Endothelial cell (in vitro differentiated cells): ENCODE measurements around the gene MAML2. TPM values are rescaled to one million over a fixed set of nuclear protein-coding genes. Genes with fewer than 3 reads are reported as not detected.

Source experiments
- DNase-seq: peaks from one replicate; pipeline ENCODE4 v3.0.0; 2021; ENCODE audit warnings: low spot score
- H3K27ac Mint-ChIP-seq: one replicate; pipeline ENCODE4 v1.8.0; 2021; ENCODE audit warnings: mixed read lengths, inconsistent platforms; ENCODE audit not compliant: unreplicated experiment
- H3K27me3 Mint-ChIP-seq: one replicate; pipeline ENCODE4 v1.8.0; 2021; ENCODE audit warnings: mild to moderate bottlenecking, moderate library complexity, mixed read lengths, inconsistent platforms; ENCODE audit not compliant: unreplicated experiment
- H3K36me3 Mint-ChIP-seq: one replicate; pipeline ENCODE4 v1.8.0; 2021; ENCODE audit warnings: mild to moderate bottlenecking, low read depth, mixed read lengths, inconsistent platforms; ENCODE audit not compliant: unreplicated experiment
- H3K4me1 Mint-ChIP-seq: one replicate; pipeline ENCODE4 v1.8.0; 2021; ENCODE audit warnings: mild to moderate bottlenecking, mixed read lengths, inconsistent platforms; ENCODE audit not compliant: unreplicated experiment
- H3K4me3 Mint-ChIP-seq: one replicate; pipeline ENCODE4 v1.8.0; 2021; ENCODE audit warnings: mild to moderate bottlenecking, mixed read lengths, inconsistent platforms; ENCODE audit not compliant: unreplicated experiment
- H3K9me3 Mint-ChIP-seq: one replicate; pipeline ENCODE4 v1.8.0; 2021; ENCODE audit warnings: mixed read lengths, inconsistent platforms; ENCODE audit not compliant: unreplicated experiment
- CTCF ChIP-seq: fragments of 200-600 bp; sonication (generic); IDR thresholded peaks from one replicate; pipeline ENCODE4 v1.5.0; 2021; ENCODE audit warnings: antibody characterized with exemption; ENCODE audit not compliant: unreplicated experiment
- total RNA-seq: library from RNA; stranded (reverse); fragmentation: NEBNext Ultra II Directional; extraction: Animal tissue kit (Norgen Biotek cat#: 25700); gene quantifications from one replicate; pipeline ENCODE4 v1.2.1, GENCODE V29; 2021; ENCODE audit not compliant: unreplicated experiment

Gene MAML2
- total RNA-seq, 1 donor from 2014 or later: 6.2 TPM

DNA sequence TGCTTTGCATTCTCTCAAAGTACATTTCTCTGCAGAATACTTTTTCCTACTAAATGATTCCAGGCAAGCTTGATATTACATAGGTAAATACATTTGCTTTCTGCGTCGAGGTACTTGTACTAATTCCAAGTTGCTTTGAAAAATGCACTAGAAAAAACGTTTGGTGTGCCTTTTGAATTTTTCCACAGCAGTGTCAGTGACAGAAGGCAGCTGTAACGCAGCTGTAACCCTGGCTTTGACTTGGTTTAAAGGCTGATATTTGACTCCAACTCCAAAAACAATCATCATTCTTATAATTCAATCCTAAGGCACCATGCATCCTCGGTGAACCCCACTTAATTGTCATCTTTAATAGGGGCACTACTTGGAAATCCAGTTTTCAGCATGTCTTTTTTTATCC is 125.0 kb downstream of the MAML2 start:
- peaks cover 58% of the 10 kb centered on the region for H3K4me1 Mint-ChIP-seq
- no peak overlapping the region for H3K27ac Mint-ChIP-seq
- H3K27me3 Mint-ChIP-seq: no peaks in the 10 kb centered on the region
- no peak overlapping the region for H3K4me3 Mint-ChIP-seq
- no peaks in the 10 kb centered on the region for H3K36me3 Mint-ChIP-seq
- DNase-seq: no peak
- no peaks in the 10 kb centered on the region for H3K9me3 Mint-ChIP-seq
- no peak for TF ChIP-seq CTCF

DNA sequence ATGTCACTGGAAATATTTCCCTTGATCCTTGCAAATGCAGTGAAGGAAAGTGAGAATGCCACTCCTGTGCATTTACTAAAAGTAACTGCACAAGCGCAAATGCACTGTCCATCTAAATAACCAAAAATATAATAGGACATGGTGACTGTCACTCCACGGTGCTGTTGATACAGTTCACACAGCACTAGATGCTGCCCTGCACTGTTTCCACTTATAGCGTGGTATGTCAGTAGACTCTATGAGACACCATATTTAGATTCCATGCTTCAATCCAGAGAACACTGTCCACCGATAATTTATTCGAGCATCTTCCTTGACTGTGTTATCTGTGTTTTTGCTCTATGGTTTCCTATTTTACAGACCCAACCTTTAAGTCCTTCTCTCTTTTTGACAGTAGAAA is 125.8 kb downstream of the MAML2 start:
- no peak overlapping the region for H3K4me3 Mint-ChIP-seq
- no peak overlapping the region for H3K27ac Mint-ChIP-seq
- no peak for TF ChIP-seq CTCF
- no peaks in the 10 kb centered on the region for H3K9me3 Mint-ChIP-seq
- no peaks in the 10 kb centered on the region for H3K27me3 Mint-ChIP-seq
- peaks cover 60% of the 10 kb centered on the region for H3K4me1 Mint-ChIP-seq
- H3K36me3 Mint-ChIP-seq: no peaks in the 10 kb centered on the region
- no peak for DNase-seq

DNA sequence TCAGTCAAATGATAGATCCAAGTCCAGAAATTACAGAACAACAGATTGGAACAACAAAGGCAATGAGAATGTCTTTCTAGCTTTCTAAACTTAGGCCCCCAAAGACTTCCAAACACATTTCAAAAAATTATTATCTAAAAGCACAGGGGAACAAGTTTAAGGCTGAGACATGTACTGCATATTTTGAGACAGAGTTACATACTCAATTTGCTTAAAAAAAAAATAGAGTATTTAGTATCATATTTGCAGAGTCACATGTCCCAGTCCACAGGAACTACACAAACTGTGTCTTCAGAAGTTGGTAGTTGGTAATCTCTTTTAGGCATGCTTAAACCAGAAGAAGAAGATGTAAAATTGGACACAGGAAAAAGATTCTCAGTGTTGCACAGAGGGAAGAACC is 127.2 kb downstream of the MAML2 start:
- Mint-ChIP-seq H3K9me3 (no peaks in the 10 kb centered on the region), H3K27ac (peak overlapping the region; percentile 39), H3K4me1 (peaks cover 58% of the 10 kb centered on the region), H3K36me3 (no peaks in the 10 kb centered on the region), H3K27me3 (no peaks in the 10 kb centered on the region), H3K4me3 (no peak overlapping the region)
- TF ChIP-seq CTCF: no peak
- DNase-seq: no peak

DNA sequence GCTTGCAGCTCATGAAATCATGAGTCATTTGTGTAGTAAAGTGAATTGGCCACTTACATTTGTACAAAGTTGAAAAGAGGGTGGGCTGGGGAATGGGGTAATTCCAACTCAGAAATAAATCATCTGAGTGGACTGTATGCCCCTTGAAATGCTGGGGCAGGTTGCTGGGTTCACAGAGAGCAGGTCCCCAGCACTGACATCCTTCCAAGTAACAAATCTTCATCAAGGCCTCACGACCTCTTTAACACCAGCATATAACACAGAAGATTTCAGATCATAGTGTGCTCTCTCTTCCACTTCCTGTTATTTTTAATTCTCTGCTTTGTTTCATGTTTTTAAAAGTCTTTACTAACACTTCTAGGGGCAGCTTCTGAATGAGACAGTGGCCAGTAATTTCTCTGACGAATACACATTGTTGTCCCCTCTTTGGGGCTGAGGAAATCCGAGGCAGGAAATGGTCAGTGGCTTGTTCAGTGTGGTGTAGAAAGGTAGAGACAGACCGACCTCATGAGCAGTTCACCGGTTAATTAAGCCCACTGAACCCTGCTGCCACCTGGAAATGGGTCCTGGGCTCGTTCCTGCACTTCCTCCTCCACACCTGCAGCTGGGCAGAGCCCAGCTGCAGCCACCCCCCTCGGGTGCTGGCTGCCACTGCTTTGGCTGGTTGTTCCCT is 127.7 kb downstream of the MAML2 start:
- Mint-ChIP-seq H3K27me3 (no peaks in the 10 kb centered on the region), H3K36me3 (no peaks in the 10 kb centered on the region), H3K4me3 (no peak overlapping the region), H3K9me3 (no peaks in the 10 kb centered on the region), H3K4me1 (peaks cover 52% of the 10 kb centered on the region), H3K27ac (peak overlapping the region; percentile 78)
- no peak for TF ChIP-seq CTCF
- no peak for DNase-seq

- H3K4me1 Mint-ChIP-seq: peaks cover 47% of the 10 kb centered on the region
- no peaks in the 10 kb centered on the region for H3K27me3 Mint-ChIP-seq
- H3K9me3 Mint-ChIP-seq: no peaks in the 10 kb centered on the region
- TF ChIP-seq CTCF: no peak
- H3K27ac Mint-ChIP-seq: peak overlapping the region; percentile 78
- no peak for DNase-seq
- H3K4me3 Mint-ChIP-seq: no peak overlapping the region
- no peaks in the 10 kb centered on the region for H3K36me3 Mint-ChIP-seq
These were observed 128.3 kb downstream of the MAML2 start for GRCh38 chr11:96214777-96215109.
